ENCODE results near the gene MITF.

GRCh38 chr3:69985266-69985665, 246.0 kb downstream of the MITF start:
- no peak for TF ChIP-seq CTCF (IDR thresholded peaks at IDR 0.05)
- TF ChIP-seq POLR2A (IDR thresholded peaks at IDR 0.05), result no peak
